ENCODE results near the gene PHF2. TPM values are rescaled to one million over a fixed set of nuclear protein-coding genes. Genes with fewer than 3 reads are reported as not detected.

Gene PHF2
- polyA plus RNA-seq, 1 of the 3 experiments (the other 2 are of a cell fraction) = 11.2 TPM

- Histone ChIP-seq H3F3A (replicated peaks; ENCODE audit: insufficient read depth) (no peaks in the 10 kb centered on the region), H3K79me2 (ENCODE audit: insufficient read depth) (peaks cover 63% of the 10 kb centered on the region), H4K20me1 (ENCODE audit: insufficient read depth) (peaks cover 14% of the 10 kb centered on the region; the same call in 1 of the 2 replicates), H2AFZ (ENCODE audit: low read depth) (no peak overlapping the region), H3K4me1 (ENCODE audit: control insufficient read depth in 1 of 2, insufficient read depth in 2 of 2, low read depth in 1 of 2, low read length in 1 of 2) (peaks cover 0 to 2% of the 10 kb centered on the region in 2 experiments; a peak in 1 of 4 replicates), H3K4me3 (ENCODE audit: low read depth in 2 of 2, low read length in 1 of 2) (no peak overlapping the region), H3K9me3 (no peaks in the 10 kb centered on the region), H3K27ac (ENCODE audit: low read depth in 2 of 2, low read length in 1 of 2) (no peak overlapping the region), H3K9ac (no peak overlapping the region), H3K27me3 (ENCODE audit: insufficient read depth) (no peaks in the 10 kb centered on the region), H3K4me2 (no peak overlapping the region), H3K36me3 (replicated peaks in 1 of 2; ENCODE audit: control insufficient read depth in 1 of 2, insufficient read depth in 2 of 2, low read length in 1 of 2) (peaks cover 0 to 4% of the 10 kb centered on the region in 2 experiments), H3K9me2 (no peaks in the 10 kb centered on the region)
- DNase-seq = no peak
- TF ChIP-seq TEAD4 (IDR thresholded peaks at IDR 0.05; ENCODE audit: borderline replicate concordance, insufficient read depth) = no peak
- no peak for TF ChIP-seq YY1 (IDR thresholded peaks at IDR 0.05; ENCODE audit: low read depth)
- no peak for TF ChIP-seq FOXM1 (IDR thresholded peaks at IDR 0.05; ENCODE audit: low read depth)
- TF ChIP-seq MAX (IDR thresholded peaks at IDR 0.05; ENCODE audit: low read depth) = no peak
- TF ChIP-seq, protein P1, sequence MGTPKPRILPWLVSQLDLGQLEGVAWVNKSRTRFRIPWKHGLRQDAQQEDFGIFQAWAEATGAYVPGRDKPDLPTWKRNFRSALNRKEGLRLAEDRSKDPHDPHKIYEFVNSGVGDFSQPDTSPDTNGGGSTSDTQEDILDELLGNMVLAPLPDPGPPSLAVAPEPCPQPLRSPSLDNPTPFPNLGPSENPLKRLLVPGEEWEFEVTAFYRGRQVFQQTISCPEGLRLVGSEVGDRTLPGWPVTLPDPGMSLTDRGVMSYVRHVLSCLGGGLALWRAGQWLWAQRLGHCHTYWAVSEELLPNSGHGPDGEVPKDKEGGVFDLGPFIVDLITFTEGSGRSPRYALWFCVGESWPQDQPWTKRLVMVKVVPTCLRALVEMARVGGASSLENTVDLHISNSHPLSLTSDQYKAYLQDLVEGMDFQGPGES (IDR thresholded peaks at IDR 0.05; ENCODE audit: low read depth, low read length) = no peak
- WGBS (ENCODE audit: low lambda C conversion rate) = 86% methylated on average over 6 of the region's 6 CpGs
- POLR2A ChIA-PET = no interaction called here
- CTCF ChIA-PET = no interaction called here
These were observed 48.0 kb downstream of the PHF2 start for GRCh38 chr9:93624431-93624834.

GRCh38 chr9:93624977-93625376, 48.6 kb downstream of the PHF2 start:
- H2AFZ ChIP-seq (ENCODE audit: low read depth) = no peak overlapping the region
- H3K9me2 ChIP-seq = no peaks in the 10 kb centered on the region
- peaks cover 63% of the 10 kb centered on the region for H3K79me2 ChIP-seq (ENCODE audit: insufficient read depth)
- TF ChIP-seq MEF2A (IDR thresholded peaks at IDR 0.05; ENCODE audit: borderline replicate concordance, low read depth) (no peak), NRF1 (IDR thresholded peaks at IDR 0.05; ENCODE audit: low read depth, low read length) (no peak), EP300 (IDR thresholded peaks at IDR 0.05; ENCODE audit: borderline replicate concordance in 1 of 2, low read depth in 1 of 2, low read length in 1 of 2) (no peak), MAX (IDR thresholded peaks at IDR 0.05; ENCODE audit: low read depth) (no peak), CTCF (IDR thresholded peaks at IDR 0.05) (no peak), JUND (IDR thresholded peaks at IDR 0.05) (no peak), PBX3 (IDR thresholded peaks at IDR 0.05) (no peak), SIN3A (IDR thresholded peaks at IDR 0.05; ENCODE audit: borderline replicate concordance, low read depth, low read length) (no peak), MXI1 (IDR thresholded peaks at IDR 0.05; ENCODE audit: low read depth, low read length) (no peak), NFIC (IDR thresholded peaks at IDR 0.05; ENCODE audit: borderline replicate concordance) (no peak), GABPA (IDR thresholded peaks at IDR 0.05; ENCODE audit: low read depth) (no peak), RAD21 (IDR thresholded peaks at IDR 0.05; ENCODE audit: low read length) (no peak), YY1 (IDR thresholded peaks at IDR 0.05; ENCODE audit: low read depth) (no peak), POLR2AphosphoS5 (IDR thresholded peaks at IDR 0.05; ENCODE audit: low read depth, low read length) (no peak)
- TF ChIP-seq, protein P1 (IDR thresholded peaks at IDR 0.05; ENCODE audit: low read depth, low read length) = no peak
- no peaks in the 10 kb centered on the region for H3F3A ChIP-seq (replicated peaks; ENCODE audit: insufficient read depth)
- no peak overlapping the region for H3K9ac ChIP-seq
- no peaks in the 10 kb centered on the region for H3K27me3 ChIP-seq (ENCODE audit: insufficient read depth)
- no peak overlapping the region for H3K4me3 ChIP-seq (ENCODE audit: low read depth in 2 of 2, low read length in 1 of 2)
- H3K4me1 ChIP-seq (ENCODE audit: control insufficient read depth in 1 of 2, insufficient read depth in 2 of 2, low read depth in 1 of 2, low read length in 1 of 2) = peaks cover 0 to 5% of the 10 kb centered on the region in 2 experiments; a peak in 1 of 4 replicates
- H3K27ac ChIP-seq (ENCODE audit: low read depth in 2 of 2, low read length in 1 of 2) = no peak overlapping the region
- peaks cover 0 to 4% of the 10 kb centered on the region in 2 experiments for H3K36me3 ChIP-seq (replicated peaks in 1 of 2; ENCODE audit: control insufficient read depth in 1 of 2, insufficient read depth in 2 of 2, low read length in 1 of 2)
- no peak overlapping the region for H3K4me2 ChIP-seq
- ChIA-PET CTCF (no interaction called here), POLR2A (no interaction called here)
- H3K9me3 ChIP-seq = no peaks in the 10 kb centered on the region
- H4K20me1 ChIP-seq (ENCODE audit: insufficient read depth) = peaks cover 13% of the 10 kb centered on the region; the same call in 1 of the 2 replicates
- no peak for DNase-seq

All from SK-N-SH (cell line).